OCI-LY3 (cell line): ENCODE measurements around the gene CCSER2.

ENCODE experiments used
- CTCF ChIP-seq: fragments of 200-600, 300-600 bp; sonication (generic); IDR thresholded peaks from 2 replicates; pipeline ENCODE4 v1.5.1; 2014; ENCODE audit warnings: antibody characterized with exemption, low read length, low read depth
- EZH2phosphoT487 ChIP-seq: fragments of 200-600 bp; shearing (Covaris generic); IDR thresholded peaks from 2 replicates; pipeline ENCODE4 v1.6.1; 2018; ENCODE audit warnings: antibody characterized with exemption, mixed run types, low read depth

GRCh38 chr10:84293171-84293570 lies 35.2 kb upstream of the CCSER2 start:
- no peak for TF ChIP-seq CTCF
- TF ChIP-seq EZH2phosphoT487 = no peak
